ENCODE measurements around the gene HES7.
A peak's percentile ranks its signal among the peaks of the same experiment; 100 is the strongest.

DNA sequence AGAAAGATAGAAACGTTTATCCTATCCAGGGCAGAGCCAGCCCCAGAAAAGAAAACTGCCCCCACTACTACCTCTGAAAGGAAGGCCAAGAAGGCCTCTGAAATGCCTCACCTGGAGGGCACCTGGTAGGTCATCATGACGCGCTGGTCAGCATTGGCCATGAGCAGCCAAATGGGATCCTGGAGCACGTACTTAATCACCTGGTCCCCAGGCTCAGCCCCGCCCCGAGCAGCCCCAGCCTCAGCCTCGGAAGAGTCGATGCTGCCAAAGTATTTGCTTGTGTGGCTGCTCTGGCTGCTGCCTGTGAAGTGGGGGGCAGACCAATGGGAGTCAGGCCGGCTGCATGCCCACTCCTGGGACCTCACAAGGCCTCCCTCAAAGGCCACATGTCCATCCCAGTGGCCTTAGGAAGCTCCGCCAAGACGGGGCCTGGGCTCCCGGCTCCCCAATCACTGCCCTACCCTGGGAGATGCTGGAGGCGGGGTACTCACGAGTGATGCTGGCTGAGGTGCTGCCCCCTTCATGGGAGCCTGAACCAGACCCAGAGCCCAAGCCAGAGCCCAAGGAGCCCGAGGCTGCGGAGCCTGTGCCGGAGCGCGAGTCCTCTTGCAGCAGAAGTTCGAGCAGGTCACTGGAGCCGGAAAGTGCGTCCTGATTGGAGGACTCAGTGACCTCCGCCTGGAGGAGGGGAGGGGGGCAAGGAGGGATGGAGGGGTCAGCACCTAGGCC is 18.4 kb upstream of the HES7 start:
- no peak for TF ChIP-seq POLR2A (IDR thresholded peaks at IDR 0.05)
- TF ChIP-seq, protein P1, sequence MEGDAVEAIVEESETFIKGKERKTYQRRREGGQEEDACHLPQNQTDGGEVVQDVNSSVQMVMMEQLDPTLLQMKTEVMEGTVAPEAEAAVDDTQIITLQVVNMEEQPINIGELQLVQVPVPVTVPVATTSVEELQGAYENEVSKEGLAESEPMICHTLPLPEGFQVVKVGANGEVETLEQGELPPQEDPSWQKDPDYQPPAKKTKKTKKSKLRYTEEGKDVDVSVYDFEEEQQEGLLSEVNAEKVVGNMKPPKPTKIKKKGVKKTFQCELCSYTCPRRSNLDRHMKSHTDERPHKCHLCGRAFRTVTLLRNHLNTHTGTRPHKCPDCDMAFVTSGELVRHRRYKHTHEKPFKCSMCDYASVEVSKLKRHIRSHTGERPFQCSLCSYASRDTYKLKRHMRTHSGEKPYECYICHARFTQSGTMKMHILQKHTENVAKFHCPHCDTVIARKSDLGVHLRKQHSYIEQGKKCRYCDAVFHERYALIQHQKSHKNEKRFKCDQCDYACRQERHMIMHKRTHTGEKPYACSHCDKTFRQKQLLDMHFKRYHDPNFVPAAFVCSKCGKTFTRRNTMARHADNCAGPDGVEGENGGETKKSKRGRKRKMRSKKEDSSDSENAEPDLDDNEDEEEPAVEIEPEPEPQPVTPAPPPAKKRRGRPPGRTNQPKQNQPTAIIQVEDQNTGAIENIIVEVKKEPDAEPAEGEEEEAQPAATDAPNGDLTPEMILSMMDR (IDR thresholded peaks at IDR 0.05 in 8 of 11, conservative IDR thresholded peaks at IDR 0.05 in 3 of 11), result no peak
- peak in 2 of 3 donors; percentile 5 to 34 for TF ChIP-seq POLR2AphosphoS5 (IDR thresholded peaks at IDR 0.05)

Measured in spleen (tissue), 7 donors.